Measurements from ENCODE around the gene CAMK2A.

The CAMK2A gene

DNA sequence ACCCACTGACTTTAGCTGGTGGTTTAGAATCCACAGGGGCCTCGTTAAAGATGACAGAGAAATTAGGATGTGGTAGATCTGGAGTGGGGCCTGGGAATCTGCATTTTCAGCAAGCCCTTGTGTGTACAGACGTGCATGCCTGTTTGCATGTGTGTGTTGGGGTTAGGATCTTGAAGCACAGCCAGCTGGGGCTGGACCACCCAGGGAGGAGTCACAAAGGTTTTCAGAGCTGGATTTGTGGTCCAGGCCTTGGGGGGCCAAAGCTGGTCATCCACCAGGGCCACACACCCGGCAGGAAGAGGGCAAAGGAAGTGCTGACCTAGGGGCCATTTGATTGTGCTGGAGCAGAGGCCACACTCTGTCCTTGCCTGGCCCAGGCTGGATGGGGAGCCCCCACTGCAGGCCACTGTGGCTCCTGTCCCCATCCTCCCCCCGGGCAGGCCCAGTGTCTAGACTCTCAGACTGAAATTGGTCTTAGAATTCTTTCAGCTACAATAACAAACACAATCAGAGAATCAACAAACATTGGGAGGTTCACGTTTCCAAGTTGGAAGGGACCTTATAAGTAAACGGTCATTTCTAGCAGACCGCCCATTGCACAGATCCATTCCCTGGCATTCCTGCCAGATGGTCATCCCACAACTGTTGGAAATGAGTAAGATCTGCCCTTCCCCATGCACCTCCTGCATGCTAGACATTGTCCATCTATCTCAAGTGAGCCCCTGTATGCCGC lies 112.7 kb downstream of the CAMK2A start:
- Mint-ChIP-seq H3K9me3 (no peaks in the 10 kb centered on the region), H3K4me3 (no peak overlapping the region), H3K36me3 (ENCODE audit: low read depth) (no peaks in the 10 kb centered on the region), H3K27ac (no peak overlapping the region), H3K4me1 (ENCODE audit: low read depth) (no peaks in the 10 kb centered on the region), H3K27me3 (peaks cover 9% of the 10 kb centered on the region)
- DNase-seq: no peak

DNA sequence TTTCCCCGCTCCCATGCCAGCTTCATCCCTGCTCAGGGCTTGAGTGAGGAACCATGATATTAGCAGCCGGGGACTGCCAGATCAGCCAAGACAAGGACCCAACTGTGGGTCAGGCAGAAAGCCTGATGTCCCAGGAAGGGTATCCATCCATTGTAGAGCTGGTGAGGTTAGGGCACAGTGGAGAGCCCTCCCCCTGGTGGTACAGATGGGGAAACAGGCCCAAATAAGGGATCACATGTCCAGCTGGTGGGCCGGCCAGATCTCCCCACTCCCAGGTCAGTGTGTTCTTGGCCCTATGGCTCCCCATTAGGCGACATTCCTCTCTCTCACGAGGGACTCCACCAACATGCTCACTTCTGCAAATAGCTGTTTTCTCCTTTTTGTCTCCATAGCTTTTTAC lies 114.0 kb downstream of the CAMK2A start:
- H3K27ac Mint-ChIP-seq: no peak overlapping the region
- no peak for DNase-seq
- H3K27me3 Mint-ChIP-seq: peaks cover 14% of the 10 kb centered on the region
- no peak overlapping the region for H3K4me3 Mint-ChIP-seq
- H3K36me3 Mint-ChIP-seq (ENCODE audit: low read depth): no peaks in the 10 kb centered on the region
- no peaks in the 10 kb centered on the region for H3K4me1 Mint-ChIP-seq (ENCODE audit: low read depth)
- no peaks in the 10 kb centered on the region for H3K9me3 Mint-ChIP-seq

DNA sequence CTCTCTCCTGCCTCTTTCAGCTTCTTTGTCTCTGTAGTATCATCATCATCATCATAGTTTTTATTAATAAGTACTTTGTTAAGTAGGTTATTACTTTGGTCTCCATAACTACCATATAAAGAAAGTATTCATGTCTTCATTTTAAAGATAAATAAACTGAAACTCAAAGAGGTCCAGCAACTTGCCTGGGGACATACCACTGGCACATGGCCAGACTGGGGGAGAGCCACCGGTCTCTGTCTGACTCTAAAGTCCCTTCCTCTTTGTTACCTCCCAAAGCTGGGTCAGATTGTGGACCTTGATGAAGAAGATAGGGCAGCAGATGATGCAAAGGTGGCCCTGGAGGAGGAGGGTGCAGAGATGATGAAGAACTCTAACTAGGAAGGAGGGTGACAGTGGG lies 114.5 kb downstream of the CAMK2A start:
- H3K36me3 Mint-ChIP-seq (ENCODE audit: low read depth): no peaks in the 10 kb centered on the region
- DNase-seq: no peak
- no peak overlapping the region for H3K27ac Mint-ChIP-seq
- H3K27me3 Mint-ChIP-seq: peaks cover 19% of the 10 kb centered on the region
- no peak overlapping the region for H3K4me3 Mint-ChIP-seq
- H3K9me3 Mint-ChIP-seq: no peaks in the 10 kb centered on the region
- no peaks in the 10 kb centered on the region for H3K4me1 Mint-ChIP-seq (ENCODE audit: low read depth)

DNA sequence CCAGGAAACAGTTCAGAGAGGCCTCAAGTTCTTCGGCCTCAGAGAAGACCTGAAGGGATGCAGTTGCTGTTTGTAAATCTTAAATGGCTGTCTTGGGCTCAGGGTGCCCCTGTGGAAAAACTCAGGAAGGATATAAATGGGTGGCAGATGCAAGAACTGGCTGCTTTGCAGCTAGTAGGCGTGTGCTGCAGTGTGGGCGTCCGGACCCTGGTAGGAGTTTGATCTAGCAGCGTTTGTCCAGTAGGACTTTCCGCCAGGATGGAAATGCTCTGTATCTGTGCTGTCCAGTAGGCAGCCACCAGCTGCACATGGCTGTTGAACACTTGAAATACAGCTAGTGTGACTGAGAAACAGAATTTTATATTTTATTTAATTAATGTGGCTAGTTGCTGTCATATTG lies 115.3 kb downstream of the CAMK2A start:
- Mint-ChIP-seq H3K36me3 (ENCODE audit: low read depth) (no peaks in the 10 kb centered on the region), H3K9me3 (no peaks in the 10 kb centered on the region), H3K27ac (no peak overlapping the region), H3K4me3 (no peak overlapping the region), H3K27me3 (peaks cover 26% of the 10 kb centered on the region), H3K4me1 (ENCODE audit: low read depth) (no peaks in the 10 kb centered on the region)
- no peak for DNase-seq

DNA sequence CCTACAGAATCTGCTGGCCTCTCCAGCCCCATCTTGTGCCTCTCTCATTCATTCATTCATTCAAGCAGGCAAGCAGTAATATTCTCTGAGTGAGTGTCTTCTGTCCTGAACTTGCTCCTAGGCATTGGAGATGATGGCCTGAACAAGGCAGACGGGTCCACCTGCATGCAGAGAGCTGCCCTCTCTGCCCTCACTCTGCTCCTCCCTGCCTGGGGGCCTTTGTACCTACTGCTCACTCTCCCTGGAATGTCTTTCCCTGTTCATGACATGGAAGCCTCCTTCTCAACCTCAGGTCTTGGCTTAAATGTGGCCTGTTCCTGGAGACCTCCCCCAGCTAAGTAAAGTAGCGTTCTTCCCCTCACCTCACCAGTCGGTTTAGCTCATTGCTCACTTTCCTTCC lies 116.4 kb downstream of the CAMK2A start:
- DNase-seq: no peak
- no peaks in the 10 kb centered on the region for H3K4me1 Mint-ChIP-seq (ENCODE audit: low read depth)
- H3K27ac Mint-ChIP-seq: no peak overlapping the region
- no peaks in the 10 kb centered on the region for H3K9me3 Mint-ChIP-seq
- H3K36me3 Mint-ChIP-seq (ENCODE audit: low read depth): no peaks in the 10 kb centered on the region
- peaks cover 37% of the 10 kb centered on the region for H3K27me3 Mint-ChIP-seq
- H3K4me3 Mint-ChIP-seq: no peak overlapping the region

DNA sequence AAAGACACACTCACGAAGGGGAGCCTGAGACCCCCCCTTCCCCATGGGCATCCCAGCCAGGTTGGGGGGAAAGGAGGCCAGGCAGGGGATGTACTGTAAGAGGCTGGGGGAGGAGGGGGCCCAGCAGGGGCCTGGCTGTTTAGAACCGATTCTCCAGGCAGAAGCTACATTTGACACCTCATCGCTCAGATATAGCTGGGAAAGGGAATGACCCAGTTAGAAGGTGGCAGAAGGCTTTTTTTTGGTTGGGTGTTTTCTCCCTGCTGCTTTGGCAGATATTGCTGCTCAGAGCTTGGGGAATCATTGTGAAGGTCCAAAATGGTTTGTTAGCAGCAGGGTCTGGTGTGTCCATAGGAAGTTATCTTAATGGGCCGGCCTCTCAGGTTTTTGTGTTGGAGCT lies 117.0 kb downstream of the CAMK2A start:
- no peaks in the 10 kb centered on the region for H3K4me1 Mint-ChIP-seq (ENCODE audit: low read depth)
- H3K27me3 Mint-ChIP-seq: peaks cover 43% of the 10 kb centered on the region
- no peak overlapping the region for H3K4me3 Mint-ChIP-seq
- DNase-seq: no peak
- no peak overlapping the region for H3K27ac Mint-ChIP-seq
- no peaks in the 10 kb centered on the region for H3K36me3 Mint-ChIP-seq (ENCODE audit: low read depth)
- H3K9me3 Mint-ChIP-seq: no peaks in the 10 kb centered on the region

DNA sequence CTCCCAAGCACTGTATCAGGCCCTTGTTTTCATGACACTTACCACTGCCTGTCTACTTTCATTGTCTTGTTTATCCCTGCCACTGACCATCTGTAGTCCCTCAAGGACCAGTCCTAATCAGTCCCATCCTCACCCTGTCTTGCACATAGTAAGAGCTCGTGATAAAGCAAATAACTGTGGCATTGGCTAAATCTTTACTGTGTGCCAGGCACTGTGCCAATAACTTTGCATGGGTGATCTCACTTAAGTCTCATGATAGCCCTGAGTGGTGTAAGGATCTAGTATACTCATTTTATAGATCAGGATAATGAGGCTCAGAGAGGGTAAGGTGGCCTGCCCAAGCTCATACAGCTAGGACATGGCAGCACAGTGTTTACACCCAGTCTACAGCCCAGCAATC lies 117.4 kb downstream of the CAMK2A start:
- H3K27ac Mint-ChIP-seq: no peak overlapping the region
- no peak for DNase-seq
- H3K36me3 Mint-ChIP-seq (ENCODE audit: low read depth): no peaks in the 10 kb centered on the region
- peaks cover 2% of the 10 kb centered on the region for H3K4me1 Mint-ChIP-seq (ENCODE audit: low read depth)
- peaks cover 47% of the 10 kb centered on the region for H3K27me3 Mint-ChIP-seq
- H3K9me3 Mint-ChIP-seq: no peaks in the 10 kb centered on the region
- H3K4me3 Mint-ChIP-seq: no peak overlapping the region

Data from activated T-cell treated with anti-CD3 and anti-CD28 coated beads, Interleukin-2, amount 50 U/mL, for 24 hours (primary cell).